GM23248 (cell line): ENCODE results near the gene TXN2. TPM values are rescaled to one million over a fixed set of nuclear protein-coding genes. Genes with fewer than 3 reads are reported as not detected.
"Not testable (repeated sequence)": the region's sequence is repeated elsewhere in the genome, so short reads cannot be mapped to it uniquely, and the experiment has no call there.

Source experiments
- DNase-seq: peaks from one replicate; pipeline ENCODE4 v3.0.0-alpha.2; 2015
- H2AFZ ChIP-seq: fragments of 200-600 bp; sonication (generic); 2 replicates; pipeline ENCODE4 v1.6.1; 2016; ENCODE audit warnings: antibody characterized with exemption
- H3F3A ChIP-seq: fragments of 200-600 bp; sonication (generic); 2 replicates; pipeline ENCODE4 v1.6.1; 2016; ENCODE audit warnings: mild to moderate bottlenecking, antibody characterized with exemption, mixed run types; ENCODE audit not compliant: insufficient read depth
- H3K27ac ChIP-seq: fragments of 200-600 bp; sonication (generic); 2 replicates; pipeline ENCODE4 v1.5.1; 2016; ENCODE audit warnings: mild to moderate bottlenecking
- H3K27me3 ChIP-seq: fragments of 200-600 bp; sonication (generic); replicated peaks from 2 replicates; pipeline ENCODE4 v1.6.1; 2016; ENCODE audit warnings: mild to moderate bottlenecking; ENCODE audit not compliant: insufficient read depth
- H3K36me3 ChIP-seq: fragments of 200-600 bp; sonication (generic); 2 replicates; pipeline ENCODE4 v1.6.1; 2016; ENCODE audit warnings: low read depth, mild to moderate bottlenecking
- H3K4me1 ChIP-seq: fragments of 200-600 bp; sonication (generic); 2 replicates; pipeline ENCODE4 v1.6.1; 2016; ENCODE audit warnings: mild to moderate bottlenecking; ENCODE audit not compliant: insufficient read depth
- H3K4me2 ChIP-seq: fragments of 200-600 bp; sonication (generic); one replicate; pipeline ENCODE4 v1.6.1; 2016; ENCODE audit warnings: mild to moderate bottlenecking; ENCODE audit not compliant: unreplicated experiment
- H3K4me3 ChIP-seq: fragments of 200-600 bp; sonication (generic); 2 replicates; pipeline ENCODE4 v1.5.1; 2016; ENCODE audit warnings: mild to moderate bottlenecking
- H3K79me2 ChIP-seq: fragments of 200-600 bp; sonication (generic); 2 replicates; pipeline ENCODE4 v1.6.1; 2016; ENCODE audit warnings: mild to moderate bottlenecking; ENCODE audit not compliant: insufficient read depth
- H3K9ac ChIP-seq: fragments of 200-600 bp; sonication (generic); 2 replicates; pipeline ENCODE4 v1.6.1; 2016; ENCODE audit warnings: mild to moderate bottlenecking
- H3K9me2 ChIP-seq: fragments of 200-600 bp; sonication (generic); 2 replicates; pipeline ENCODE4 v1.6.1; 2016; ENCODE audit warnings: mixed run types, mild to moderate bottlenecking, moderate library complexity; ENCODE audit not compliant: insufficient read depth
- H3K9me3 ChIP-seq: fragments of 200-600 bp; sonication (generic); one replicate; pipeline ENCODE4 v1.6.1; 2017; ENCODE audit warnings: low read depth
- H4K20me1 ChIP-seq: fragments of 200-600 bp; sonication (generic); 2 replicates; pipeline ENCODE4 v1.6.0; 2016; ENCODE audit not compliant: insufficient read depth
- EZH2 ChIP-seq: fragments of 200-600 bp; sonication (generic); IDR thresholded peaks from 2 replicates; pipeline ENCODE4 v1.6.1; 2018; ENCODE audit warnings: antibody characterized with exemption, mild to moderate bottlenecking; ENCODE audit not compliant: insufficient read depth, poor library complexity, severe bottlenecking
- EZH2phosphoT487 ChIP-seq: fragments of 200-600 bp; sonication (generic); IDR thresholded peaks from 2 replicates; pipeline ENCODE4 v1.6.1; 2018; ENCODE audit warnings: antibody characterized with exemption, moderate library complexity, mild to moderate bottlenecking, low read depth; ENCODE audit not compliant: insufficient read depth
- WGBS, 2 experiments: methylation state at CpG; one replicate each; pipeline ENCODE4 v1.1.6; 2015 to 2017; ENCODE audit warnings: low lambda C conversion rate in 2 of 2, low coverage in 1 of 2; ENCODE audit errors: missing lambda C conversion rate in 2 of 2; 5-methylcytosine and 5-hydroxymethylcytosine counted together
- in situ Hi-C: fragments of 300-500 bp; cut with MboI; formaldehyde crosslinking; loops from 2 replicates; pipeline ENCODE4 v1.15.0; 2020
- polyA plus RNA-seq: library from polyadenylated mRNA; unstranded; fragments of >200 nt; fragmentation: Nextera tagmentation; extraction: Ambion mirVana; gene quantifications from 2 replicates; pipeline ENCODE4 v1.2.1, GENCODE V29; 2016
- total RNA-seq: library from RNA; depleted of rRNA; stranded (reverse); fragments of >200 nt; shearing (Covaris generic); gene quantifications from 2 replicates; pipeline ENCODE4 v1.2.3, GENCODE V29; 2014

The TXN2 gene
- total and polyA plus RNA-seq, 2 experiments from 2014 or later, result 24.0 to 104 TPM

DNA sequence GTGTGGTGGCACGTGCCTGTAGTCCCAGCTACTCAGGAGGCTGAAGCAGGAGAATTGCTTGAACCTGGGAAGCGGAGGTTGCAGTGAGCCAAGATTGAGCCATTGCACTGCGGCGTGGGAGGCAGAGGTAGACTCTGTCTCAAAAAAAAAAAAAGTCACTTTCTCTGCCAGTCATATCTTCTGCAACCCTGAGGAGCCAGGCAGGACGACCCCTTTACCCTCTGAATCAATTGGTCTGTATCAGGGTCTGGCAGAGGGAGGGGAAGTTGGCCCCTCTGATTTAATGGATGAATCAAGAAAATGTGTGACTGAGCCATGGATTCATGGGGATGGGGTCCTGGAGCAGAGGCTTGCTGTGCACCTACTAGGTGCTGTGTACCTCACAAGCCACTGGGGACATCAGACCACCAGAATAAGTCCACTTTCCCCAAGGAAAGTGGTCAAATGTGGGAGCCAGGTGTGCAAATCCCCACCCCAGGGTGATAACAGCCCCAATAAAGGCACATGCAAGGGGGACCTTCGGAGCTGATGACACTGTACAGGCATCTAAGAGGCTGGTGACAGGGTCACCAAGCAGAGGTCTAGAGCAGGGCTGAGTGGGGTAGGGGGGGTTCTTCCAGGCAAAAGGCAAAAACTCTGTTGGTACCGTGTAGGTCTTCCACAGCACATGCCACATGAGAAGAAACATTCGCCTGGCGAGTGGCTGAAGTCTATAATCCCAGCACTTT lies 29.0 kb downstream of the TXN2 start:
- H2AFZ ChIP-seq, result no peak overlapping the region
- 98 to 99% methylated on average over 9 of the region's 9 CpGs for WGBS, 2 experiments
- H3K9me3 ChIP-seq, result no peaks in the 10 kb centered on the region
- H3K27me3 ChIP-seq, result no peaks in the 10 kb centered on the region
- H4K20me1 ChIP-seq, result no peaks in the 10 kb centered on the region
- no peak overlapping the region for H3K27ac ChIP-seq
- no peak for DNase-seq
- H3K4me1 ChIP-seq, result peaks cover 7% of the 10 kb centered on the region; the same call in 1 of the 2 replicates
- no peaks in the 10 kb centered on the region for H3K79me2 ChIP-seq
- in situ Hi-C loops, result no loop called here
- no peaks in the 10 kb centered on the region for H3K36me3 ChIP-seq
- no peak overlapping the region for H3K4me3 ChIP-seq
- TF ChIP-seq EZH2phosphoT487 (no peak), EZH2 (no peak)
- no peak overlapping the region for H3K4me2 ChIP-seq
- no peaks in the 10 kb centered on the region for H3K9me2 ChIP-seq
- peaks cover 7% of the 10 kb centered on the region; the same call in 1 of the 2 replicates for H3F3A ChIP-seq
- no peak overlapping the region for H3K9ac ChIP-seq

DNA sequence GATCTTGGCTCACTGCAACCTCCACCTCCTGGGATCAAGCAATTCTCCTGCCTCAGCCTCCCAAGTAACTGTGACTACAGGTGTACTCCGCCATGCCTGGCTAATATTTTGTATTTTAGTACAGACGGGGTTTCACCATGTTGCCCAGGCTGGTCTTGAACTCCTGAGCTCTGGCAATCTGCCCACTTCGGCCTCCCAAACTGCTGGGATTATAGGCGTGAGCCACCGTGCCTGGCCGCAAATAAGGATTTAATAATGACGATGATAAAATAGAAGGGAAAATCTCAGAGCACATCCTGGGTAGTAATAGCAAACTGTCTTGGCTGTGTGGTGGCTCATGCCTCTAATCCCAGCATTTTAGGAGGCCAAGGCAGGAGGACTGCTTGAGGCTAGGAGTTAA lies 30.5 kb downstream of the TXN2 start:
- H3K36me3 ChIP-seq, H4K20me1 ChIP-seq, H3K9me2 ChIP-seq, H3K27me3 ChIP-seq, H3K79me2 ChIP-seq, H3K9me3 ChIP-seq, H2AFZ ChIP-seq, DNase-seq, H3K27ac ChIP-seq, in situ Hi-C loops, H3K9ac ChIP-seq, H3K4me2 ChIP-seq, H3F3A ChIP-seq, H3K4me1 ChIP-seq, H3K4me3 ChIP-seq: not testable (repeated sequence)
- WGBS, 2 experiments, result 79 to 80% methylated on average over 7 of the region's 7 CpGs

DNA sequence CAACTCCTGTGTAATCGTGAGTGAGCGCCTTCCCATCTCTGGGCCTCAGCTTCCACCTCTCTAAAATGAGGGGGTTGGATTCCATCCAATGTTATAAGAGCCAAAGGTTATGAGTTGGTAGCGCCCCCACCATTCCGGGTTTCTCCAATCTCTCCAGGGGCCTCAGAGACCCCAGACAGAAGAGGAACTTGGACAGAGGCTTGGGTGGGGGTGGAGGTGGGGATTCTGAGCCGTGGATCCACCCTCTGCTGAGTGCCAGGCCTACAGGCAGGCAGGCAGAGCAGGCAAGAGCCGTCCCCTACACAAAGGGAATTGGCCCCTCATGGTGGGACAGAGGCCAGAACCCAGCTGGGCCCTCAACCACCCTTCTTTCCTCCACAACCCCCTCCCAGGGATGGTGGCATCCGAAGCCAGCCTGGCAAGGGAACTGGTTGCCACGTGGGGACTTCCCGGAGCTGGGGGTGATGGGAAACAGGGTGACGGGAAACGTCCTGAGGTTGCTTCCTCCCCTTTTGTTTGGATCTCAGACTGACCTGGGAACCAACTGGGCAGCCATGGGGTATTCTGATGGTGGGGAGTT lies 31.8 kb downstream of the TXN2 start:
- whole genome bisulfite sequencing, 2 experiments, result 83 to 86% methylated on average over 11 of the region's 11 CpGs
- TF ChIP-seq EZH2 (no peak), EZH2phosphoT487 (no peak)
- H3K4me1 ChIP-seq, result peaks cover 7% of the 10 kb centered on the region; the same call in 1 of the 2 replicates
- no peaks in the 10 kb centered on the region for H3K27me3 ChIP-seq
- H4K20me1 ChIP-seq, result no peaks in the 10 kb centered on the region
- in situ Hi-C loops, result no loop called here
- DNase-seq, result no peak
- H3K9me2 ChIP-seq, result no peaks in the 10 kb centered on the region
- no peak overlapping the region for H3K4me3 ChIP-seq
- H3K79me2 ChIP-seq, result no peaks in the 10 kb centered on the region
- no peak overlapping the region for H3K27ac ChIP-seq
- no peaks in the 10 kb centered on the region for H3K9me3 ChIP-seq
- H3K36me3 ChIP-seq, result no peaks in the 10 kb centered on the region
- no peak overlapping the region for H2AFZ ChIP-seq
- H3F3A ChIP-seq, result peaks cover 8% of the 10 kb centered on the region
- H3K9ac ChIP-seq, result no peak overlapping the region
- H3K4me2 ChIP-seq, result no peak overlapping the region

DNA sequence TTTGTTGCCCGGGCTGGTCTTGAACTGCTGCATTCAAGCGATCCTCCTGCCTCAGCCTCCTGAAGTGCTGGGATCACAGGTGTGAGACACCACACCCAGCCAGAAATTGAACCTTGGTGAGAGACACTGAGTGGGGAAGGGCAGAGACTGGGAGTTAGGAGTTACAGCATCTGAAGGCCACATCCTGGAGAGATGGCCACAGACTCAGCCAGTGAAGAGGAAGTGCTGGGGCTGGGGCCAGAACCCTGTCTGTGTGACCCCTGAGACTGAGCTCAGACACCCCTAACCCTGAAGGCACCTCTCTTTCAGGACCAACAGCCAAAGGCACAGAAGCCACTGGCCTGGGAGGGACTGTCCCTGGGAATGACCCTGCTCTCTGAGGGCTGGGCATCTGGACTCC lies 33.8 kb downstream of the TXN2 start:
- 93 to 94% methylated on average over 2 of the region's 2 CpGs for WGBS, 2 experiments

More for the DNA sequence above, 33.8 kb downstream of the TXN2 start:
- H3K4me1 ChIP-seq, result peaks cover 7% of the 10 kb centered on the region; the same call in 1 of the 2 replicates
- no peak overlapping the region for H3K27ac ChIP-seq
- no peak for TF ChIP-seq EZH2phosphoT487
- no peak for TF ChIP-seq EZH2
- no peak overlapping the region for H3K4me3 ChIP-seq
- H3K9me2 ChIP-seq, result no peaks in the 10 kb centered on the region
- no peaks in the 10 kb centered on the region for H3K27me3 ChIP-seq
- H2AFZ ChIP-seq, result no peak overlapping the region
- in situ Hi-C loops, result no loop called here
- no peak overlapping the region for H3K9ac ChIP-seq
- DNase-seq, result no peak
- H3K36me3 ChIP-seq, result no peaks in the 10 kb centered on the region
- H3F3A ChIP-seq, result peaks cover 8% of the 10 kb centered on the region
- H4K20me1 ChIP-seq, result no peaks in the 10 kb centered on the region
- H3K9me3 ChIP-seq, result no peaks in the 10 kb centered on the region
- H3K4me2 ChIP-seq, result no peak overlapping the region
- H3K79me2 ChIP-seq, result no peaks in the 10 kb centered on the region
